Activated T-cell treated with anti-CD3 and anti-CD28 coated beads for 4 hours (primary cell): ENCODE measurements around the gene ASB1.

Source experiments
- DNase-seq: peaks from one replicate; pipeline ENCODE4 v3.0.0-alpha.2; 2020

Gene ASB1

DNA sequence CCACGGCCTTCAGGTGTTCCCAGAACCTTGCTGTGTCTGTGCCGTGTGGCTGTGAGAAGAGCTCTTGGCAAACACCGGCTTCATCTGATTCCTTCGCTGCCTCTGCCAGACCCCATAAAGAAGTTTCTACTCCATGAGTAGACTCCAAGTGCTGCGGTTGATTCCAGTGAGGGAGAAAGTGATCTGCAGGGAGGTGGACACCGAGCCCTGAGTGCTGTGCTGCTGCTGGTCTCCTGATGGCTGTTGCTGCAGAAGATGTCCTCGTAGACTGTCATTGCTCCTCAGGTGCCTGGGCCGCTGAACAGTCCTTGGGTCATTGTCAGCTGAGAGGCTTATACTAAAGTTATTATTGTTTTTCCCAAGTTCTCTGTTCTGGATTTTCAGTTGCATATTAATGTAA is 19.6 kb downstream of the ASB1 start:
- DNase-seq: no peak

DNA sequence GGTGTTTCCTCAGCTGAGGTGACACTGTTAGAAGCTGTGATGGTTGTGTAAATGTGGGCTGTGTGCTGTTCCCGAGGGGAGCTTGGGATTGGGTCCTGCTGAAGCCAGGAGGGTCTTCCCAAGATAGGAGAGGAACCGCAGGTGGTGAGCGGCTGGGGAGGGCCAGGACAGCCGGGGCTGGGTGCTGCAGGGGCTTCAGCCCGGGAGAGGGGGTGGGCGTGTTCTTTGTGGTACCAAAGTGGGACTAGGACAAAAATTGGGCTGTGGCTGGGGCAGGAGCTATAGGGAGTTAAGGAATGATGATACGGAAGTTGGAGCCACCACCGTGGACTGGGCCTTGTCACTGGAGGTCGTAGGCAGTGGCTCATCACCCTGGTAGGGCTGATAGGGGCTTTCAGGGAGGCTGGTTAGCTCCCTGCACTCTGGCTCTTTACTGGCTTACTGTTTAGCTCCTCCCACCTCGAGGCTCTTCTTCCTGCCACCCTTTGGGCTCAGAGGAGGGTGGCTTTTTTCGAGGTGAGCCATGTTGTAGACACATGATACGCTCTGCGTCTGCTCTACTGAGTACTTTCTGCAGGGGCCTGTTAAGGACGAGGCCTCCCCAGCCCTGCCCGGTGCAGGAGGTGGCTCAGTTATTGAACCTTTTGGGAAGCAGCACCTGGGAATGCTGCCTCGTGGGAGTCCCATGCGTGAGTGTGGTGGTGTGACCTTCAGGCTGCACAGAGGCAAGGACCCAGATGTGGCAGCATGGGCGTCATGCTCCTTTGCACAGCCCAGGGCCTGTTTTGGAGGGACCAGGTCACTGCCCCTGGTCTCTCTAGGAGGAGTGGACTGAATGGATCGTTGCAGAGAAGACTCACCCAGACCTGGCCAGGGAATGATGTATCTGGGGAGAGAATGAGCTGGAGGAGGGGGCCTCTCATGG is 21.6 kb downstream of the ASB1 start:
- no peak for DNase-seq

DNA sequence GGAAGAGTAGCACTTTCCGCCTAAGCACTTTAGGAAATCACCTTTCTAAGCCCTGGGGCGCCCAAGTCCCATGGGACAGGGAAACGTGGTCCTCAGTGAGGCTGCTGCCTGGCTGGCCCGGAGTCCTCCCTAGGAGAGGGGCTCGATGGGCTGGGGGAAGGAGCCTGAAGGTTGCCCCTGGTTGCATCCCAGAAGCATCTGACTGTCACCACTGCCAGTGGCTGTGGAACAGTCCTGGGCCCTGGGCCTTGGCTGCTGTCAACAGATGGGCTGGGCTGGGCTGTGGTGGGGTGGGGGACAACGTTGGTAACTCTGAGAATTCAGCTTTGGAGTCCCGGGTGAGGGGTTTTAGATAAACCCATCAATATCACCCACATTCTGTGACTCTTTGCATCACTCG is 22.5 kb downstream of the ASB1 start:
- no peak for DNase-seq

DNA sequence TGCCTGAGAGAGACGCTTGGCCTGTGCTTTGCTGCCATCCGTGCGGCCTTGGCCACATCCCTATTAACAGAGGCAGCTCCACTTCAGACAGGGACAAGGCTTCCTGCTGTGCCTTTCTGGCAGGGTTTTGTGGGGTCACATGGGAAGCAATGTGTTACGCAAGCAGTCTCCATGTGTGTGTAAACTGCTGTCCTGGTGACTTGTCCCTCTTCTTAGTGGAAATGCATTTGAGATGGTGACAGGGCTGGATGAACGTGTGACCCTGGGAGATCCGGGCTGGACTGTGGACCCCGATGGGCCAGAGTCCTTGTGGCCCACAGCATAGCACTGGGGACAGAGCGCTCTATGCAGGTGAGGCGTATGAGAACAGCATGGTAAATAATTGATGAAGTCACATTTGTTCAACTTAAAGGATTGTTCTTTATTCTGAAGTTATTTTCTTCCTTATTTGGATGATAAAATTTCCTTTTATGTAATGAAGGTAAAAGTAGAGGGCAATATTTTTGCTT is 23.2 kb downstream of the ASB1 start:
- no peak for DNase-seq

DNA sequence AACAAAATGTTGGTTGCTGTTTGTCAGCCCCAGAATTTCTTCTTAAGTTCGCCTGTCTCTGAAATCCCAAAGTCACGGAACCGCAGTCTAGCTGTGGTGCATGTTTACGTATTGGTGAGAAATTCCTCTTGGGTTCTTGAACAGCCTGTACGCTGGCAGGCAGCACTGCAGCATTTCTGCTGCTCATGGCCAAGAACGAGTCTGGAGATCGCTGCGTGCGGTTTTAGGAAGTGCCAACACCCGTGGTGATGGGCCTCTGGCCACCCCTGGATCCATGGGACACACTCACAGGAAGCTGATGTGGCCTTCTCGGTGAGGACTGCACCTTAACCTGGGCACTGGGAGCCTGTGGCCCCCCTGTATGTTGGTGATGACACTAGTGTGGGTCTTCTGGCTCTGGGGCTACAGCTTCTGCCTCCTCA is 23.7 kb downstream of the ASB1 start:
- DNase-seq: no peak

DNA sequence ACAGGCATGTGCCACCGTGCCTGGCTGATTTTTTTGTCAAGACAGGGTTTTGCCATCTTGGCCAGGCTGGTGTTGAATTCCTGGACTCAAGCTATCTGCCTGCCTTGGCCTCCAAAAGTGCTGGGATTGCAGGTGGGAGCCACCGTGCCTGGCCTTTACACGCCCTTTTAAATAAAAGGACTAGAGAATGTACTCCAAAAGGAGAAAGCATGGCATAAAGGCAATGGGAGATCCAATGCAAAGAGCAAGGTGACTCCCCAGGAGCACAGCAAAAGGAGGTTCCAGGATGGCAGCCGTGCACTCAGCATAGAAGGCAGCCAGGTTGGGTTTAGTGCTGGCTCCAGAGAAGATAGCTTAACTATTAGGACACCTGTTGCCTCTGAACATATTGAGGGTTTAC is 27.1 kb downstream of the ASB1 start:
- DNase-seq: no peak

DNA sequence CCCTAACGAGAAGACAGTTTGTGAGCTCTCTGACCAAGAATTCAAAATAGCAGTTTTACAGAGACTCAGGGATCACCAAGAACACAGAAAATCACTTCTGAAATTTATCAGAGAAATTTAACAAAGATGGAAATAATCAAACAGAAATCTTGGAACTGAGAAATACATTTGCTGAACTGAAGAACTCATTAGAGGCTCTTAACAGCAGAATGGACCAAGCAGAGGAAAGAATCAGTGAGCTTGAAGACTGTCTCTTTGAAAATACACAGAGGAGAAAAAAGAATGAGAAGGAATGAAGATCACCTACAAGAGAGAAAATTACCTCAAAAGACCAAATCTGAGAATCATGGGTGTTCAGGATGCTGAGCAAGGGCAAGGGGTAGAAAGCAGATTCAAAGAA is 29.7 kb downstream of the ASB1 start:
- DNase-seq: no peak

DNA sequence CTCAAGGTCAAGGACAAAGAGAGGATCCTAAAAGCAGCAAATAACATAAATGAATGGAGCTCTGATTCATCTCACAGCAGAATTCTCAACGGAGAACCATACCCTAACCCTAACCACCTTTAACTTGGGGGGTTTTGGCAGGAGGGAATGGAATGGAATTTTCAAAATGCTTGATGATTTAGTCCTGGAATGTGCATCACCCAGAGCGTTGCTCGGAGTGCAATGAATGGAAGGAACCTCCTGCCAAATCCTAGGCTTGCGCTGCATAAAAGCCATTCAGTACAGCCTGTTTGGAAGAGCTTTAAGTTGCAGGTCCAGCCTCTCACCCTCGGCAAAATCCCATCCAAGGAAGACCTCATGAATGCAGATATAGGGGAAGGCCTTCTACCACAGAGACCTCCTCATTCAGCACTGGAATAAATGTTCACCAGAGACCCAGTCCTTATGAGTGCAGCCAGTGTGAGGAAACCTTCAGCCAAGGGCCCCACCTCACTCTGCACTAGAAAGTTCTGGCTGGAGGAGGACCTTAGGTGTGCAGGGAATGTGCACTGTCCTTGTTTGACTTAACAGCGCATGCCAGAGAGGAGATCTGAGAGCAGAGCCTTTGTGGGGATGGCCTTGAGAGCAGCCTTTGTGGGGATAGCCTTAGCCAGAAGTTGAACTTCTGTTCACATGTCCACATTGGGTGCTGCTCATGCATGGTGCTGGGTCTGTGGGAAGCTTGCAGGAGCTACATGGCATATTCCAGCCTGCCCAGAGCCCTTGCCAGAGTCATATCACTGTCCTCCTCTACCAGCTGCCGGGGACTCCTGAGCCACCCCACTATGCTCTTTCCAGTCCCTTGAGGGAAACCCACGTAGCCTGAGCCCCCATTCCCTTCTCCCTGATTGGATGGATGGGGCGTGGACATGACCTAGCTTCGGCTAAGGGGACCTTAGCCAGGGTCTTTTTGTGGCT is 30.5 kb downstream of the ASB1 start:
- no peak for DNase-seq

DNA sequence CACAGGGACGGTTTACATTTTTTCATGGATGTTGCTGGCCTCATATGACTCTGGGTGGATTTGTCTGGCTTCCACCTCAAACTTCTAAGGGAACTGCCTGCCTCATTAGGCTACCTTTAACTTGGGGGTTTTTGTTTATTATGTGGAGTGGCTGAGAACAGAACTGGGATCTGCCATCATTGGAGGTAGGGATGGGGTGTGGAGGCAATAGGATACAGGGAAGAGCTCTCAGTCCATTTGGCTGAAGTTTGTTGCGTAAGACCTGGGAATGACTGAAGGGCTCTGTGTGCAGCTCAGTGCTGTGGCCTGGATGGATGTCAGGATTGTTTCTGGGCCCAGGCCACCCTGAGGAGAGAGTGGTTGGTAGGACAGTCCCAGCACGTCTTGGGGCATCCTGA is 31.2 kb downstream of the ASB1 start:
- DNase-seq: no peak

DNA sequence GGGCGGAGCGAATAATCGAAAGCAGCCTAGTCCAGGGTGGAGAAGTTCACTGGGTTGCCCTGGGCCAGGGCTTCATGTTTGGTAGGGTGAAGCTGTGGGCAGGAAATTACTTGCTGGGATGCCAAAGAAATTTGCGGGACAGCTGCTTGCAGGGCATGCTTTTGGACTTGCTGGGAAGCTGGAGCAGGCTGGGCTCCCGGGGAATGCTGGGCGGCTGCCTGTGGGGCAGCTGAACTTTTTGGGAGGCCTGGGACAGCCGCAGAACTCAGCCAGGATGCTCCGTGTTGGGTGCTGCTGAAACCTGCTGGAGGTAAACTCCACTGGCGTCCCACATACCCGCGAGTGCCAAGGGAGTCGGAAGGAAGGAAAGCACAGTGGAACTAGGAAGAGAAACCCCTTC is 31.9 kb downstream of the ASB1 start:
- no peak for DNase-seq

DNA sequence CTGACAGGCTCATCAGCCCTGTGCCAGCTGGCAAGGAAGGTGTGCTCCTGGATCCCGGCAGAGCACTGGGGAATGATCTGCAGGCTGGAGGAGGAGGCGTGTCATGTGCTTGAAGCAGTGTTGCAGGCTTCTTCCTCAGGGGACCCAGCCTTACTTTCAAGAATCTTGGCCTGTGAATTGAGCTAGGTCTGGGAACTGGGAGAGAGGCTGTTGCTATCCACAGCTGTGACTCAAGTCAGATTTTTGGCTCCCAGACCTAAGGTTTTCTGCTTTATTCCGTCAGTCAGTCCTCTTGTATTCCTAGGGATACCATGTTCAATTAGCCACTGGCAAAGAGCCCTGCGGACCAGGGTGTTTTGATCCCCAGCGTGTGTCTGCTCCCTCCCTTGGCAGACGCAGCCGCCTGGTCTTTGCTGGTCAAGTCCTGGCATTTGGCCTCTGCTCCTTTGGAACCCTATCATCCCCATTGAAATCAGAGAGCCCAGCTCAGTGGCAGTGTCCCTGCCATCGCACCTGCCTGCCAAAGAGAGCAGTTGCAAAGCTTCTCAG is 32.4 kb downstream of the ASB1 start:
- DNase-seq: no peak

DNA sequence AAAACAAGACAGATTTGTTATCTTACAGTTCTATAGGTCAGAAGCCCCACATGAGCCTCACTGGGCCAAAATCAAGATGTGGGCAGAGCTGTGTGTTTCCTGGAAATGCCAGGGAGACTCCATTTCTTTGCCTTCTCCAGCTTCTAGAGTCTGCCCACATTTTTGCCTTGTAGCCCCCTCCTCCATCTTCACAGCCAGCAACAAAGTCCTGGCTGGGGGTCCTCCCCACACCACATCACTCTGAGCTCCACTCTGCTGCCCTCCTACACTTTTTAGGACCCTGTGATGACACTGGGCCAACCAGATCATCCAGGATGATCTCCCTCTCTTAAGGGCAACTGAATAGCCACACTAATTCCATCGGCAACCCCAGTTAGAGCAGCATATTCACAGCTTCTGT is 34.3 kb downstream of the ASB1 start:
- DNase-seq: no peak

DNA sequence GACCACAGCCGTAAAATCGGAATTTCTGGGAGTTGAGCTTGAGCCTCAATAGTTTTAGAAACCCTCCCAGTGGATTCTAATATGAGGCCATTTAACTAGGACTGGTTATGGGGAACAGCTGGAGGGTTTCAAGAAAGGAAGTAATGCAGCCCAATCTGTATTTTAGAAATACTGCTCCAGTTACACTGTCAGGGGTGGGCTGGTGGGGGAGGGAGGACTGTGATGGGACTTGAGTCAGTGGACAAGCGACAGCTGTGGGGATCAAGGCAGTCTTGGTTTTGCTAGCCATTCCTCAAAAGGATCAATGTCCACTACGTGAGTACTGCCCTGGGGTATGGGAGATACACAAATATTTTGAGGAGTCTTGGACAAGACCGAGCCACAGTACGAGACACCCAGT is 34.8 kb downstream of the ASB1 start:
- no peak for DNase-seq

DNA sequence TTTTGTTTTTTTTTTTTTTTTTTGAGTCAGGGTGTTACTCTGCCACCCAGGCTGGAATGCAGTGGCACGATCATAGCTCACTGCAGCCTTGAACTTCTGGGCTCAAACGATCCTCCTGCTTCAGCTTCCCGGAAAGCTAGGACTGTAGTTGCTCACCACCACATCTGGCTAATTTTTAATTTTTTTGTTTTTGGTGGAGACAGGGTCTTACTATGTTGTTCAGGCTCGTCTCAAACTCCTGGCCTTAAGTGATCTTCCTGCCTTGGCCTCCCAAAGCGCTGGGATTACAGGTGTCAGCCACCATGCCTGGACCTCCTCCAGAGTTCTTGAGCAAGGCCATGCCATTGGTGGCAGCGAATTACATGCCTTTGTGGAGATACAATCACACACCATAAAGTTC is 35.2 kb downstream of the ASB1 start:
- no peak for DNase-seq

DNA sequence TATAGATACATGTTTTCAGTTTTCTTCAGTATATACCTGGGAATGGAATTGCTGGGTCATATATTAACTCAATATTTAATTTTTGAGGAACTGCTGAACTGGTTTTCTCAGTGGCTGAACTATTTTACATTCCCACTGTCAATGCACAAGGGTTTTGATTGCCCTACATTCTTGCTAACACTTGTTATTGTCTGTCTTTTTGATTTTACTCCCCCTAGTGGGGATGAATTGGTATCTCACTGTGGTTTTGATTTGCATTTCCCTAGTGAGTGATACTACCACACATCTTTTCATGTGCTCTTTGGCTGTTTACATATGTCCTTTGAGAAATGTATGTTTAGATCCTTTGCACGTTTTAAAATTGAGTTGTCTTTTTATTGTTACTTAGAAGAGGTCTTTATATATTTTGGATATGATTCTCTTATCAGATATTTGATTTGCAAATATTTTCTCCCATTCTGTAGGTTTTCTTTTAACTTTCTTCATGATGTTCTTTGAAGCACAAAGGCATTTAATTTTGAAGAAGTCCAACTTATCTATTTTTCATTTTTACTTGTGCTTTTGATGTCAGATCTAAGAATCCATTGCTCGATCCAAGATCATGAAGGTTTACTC is 36.2 kb downstream of the ASB1 start:
- DNase-seq: no peak

DNA sequence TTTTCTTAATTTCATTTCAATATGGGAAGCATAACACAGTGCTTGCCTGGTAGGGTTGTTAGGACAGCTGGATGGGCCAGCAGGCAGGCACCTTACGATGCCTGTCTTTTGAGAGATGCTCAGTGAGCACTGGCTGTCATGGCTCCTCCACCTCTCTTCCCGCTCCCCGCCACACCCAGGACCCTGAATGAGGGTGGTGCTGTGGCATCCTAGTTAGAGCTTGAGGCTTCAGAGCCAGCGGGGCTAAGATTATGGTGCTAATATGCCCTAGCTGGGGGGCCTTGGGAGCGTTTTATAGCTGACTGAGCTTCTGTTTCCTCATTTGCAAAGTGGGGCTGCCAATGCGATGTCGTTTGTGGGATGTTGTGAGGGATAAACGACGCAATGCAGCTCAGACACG is 37.7 kb downstream of the ASB1 start:
- no peak for DNase-seq

DNA sequence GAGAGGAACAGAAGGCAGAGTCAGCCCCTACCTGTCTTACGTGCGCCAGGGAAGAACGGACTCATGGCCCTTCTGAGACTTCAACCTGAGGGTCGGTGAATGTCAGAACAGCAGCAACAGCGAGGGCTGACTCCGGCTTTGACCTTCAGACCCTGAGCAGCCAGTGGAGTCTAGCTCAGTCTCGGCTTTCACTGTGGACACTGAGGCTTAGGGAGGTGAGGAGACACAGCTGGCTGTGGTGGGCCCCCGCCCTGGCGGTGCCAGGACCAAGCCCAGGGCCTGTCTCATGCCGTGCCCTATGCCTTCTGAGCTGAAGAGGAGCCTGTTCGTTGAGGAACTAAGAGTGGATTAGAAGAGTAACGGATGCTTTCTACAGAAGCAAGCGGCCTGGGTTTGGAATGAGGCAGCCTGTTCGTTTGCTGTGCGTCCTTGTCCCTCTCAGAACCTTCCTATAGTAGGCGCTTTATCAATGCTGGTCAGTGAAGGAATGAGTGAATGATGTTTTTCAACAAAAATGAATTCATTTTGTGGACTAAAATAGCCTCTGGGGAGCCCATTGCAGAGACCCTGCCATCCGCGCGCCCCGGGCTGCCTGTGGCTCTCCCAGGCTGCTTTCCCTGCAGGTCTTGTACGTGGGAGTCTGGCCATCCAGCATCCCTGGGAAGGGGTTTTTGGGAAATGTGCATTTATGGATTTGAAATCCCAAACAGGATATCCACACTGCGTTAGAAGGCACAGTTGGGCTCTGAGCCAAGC is 38.9 kb downstream of the ASB1 start:
- no peak for DNase-seq

DNA sequence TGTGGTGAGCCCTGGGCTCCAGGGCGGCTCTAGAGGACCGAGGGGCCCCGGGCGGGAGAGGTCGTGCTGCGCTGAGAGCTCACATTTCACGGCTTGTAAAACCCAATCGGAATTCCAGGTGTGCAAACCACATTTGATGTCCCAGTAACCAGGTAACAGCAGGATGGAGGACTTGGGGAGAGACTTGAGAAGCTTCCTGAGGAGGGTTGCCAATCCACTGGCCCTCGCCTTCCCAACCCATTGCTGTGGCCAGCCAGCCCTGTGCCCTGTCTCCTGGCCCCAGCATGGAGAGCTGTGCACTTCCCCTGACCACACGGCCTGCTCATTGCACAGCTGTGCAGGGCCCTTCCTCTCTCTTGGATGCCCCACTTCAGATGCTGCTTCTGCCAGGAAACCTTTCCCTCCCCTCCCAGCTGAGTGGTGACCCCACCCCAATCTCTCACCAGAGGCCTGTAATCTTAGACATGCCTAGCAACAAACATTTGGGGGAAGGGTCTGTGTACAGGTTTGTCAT is 39.6 kb downstream of the ASB1 start:
- DNase-seq: no peak

DNA sequence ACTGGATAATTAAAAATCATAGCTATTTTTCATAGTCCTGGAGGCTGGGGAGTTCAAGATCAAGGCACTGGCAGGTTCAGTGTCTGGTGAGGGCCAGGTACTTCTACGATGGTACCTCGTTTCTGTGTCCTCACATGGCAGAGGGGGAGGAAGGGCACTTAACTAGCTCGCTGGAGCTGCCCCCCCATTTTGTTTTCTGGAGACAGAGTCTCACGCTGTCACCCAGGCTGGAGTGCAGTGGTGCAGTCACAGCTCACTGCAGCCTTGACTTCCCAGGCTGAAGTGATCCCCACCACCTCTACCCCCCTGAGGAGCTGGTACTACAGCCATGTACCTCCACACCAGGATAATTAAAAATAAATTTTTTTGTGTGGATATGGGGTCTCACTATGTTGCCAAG is 40.3 kb downstream of the ASB1 start:
- no peak for DNase-seq

DNA sequence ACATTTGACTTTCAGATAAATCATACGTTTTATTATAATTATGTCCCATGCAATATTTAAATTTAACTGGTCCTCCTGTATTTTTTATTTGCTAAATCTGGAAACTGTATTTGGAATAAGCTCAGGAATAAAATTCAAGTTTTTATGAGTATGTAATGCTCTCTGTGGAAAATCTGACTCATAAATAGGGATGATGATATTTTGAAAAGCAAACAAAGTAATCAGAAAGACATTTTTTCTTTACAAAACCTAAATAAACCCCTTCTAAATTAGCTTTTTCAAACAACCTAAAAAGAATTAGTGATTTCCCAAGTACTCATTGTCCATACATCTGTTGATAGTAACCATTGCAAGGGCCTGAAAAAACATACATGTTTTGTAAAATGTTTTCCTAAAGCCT is 41.1 kb downstream of the ASB1 start:
- DNase-seq: no peak

DNA sequence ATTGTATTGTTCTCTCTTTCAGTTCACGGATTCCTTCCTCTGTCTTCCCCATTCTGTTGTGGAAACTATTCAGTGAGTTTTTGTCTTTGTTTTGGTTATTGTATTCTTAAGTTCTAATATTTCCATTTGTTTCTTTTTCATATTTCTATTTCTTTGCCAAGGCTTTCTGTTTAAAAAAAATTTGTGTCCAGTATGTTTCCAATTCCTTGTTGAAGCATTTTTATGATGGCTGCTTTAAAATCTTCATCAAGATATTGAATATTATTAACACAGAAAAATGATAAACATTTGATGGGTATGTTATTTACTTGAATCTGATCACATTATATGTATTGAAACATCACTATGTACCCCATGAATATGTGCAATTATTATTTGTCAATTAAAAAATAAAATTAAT is 42.4 kb downstream of the ASB1 start:
- no peak for DNase-seq

DNA sequence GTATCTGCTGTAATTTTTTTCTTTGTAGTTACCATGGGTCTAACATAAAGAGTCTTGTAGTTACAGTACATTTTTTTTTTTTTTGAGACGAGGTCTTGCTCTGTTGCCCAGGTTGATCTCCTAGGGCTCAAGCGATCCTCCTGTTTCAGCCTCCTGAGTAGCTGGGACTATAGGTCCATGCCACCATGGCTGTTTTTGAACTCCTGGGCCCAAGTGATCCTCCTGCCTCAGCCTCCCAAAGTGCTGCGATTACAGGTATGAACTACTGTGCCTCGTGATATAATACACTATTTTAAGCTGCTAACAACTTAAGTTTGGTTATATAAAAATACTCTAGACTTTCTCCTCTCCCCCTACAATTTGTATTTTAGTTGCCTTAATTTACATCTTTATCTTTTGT is 46.3 kb downstream of the ASB1 start:
- no peak for DNase-seq
